ENCODE data around the gene TFR2.

TFR2 gene

GRCh38 chr7:100682228-100682741 lies 40.9 kb upstream of the TFR2 start:
- peak in 1 of 2 experiments; percentile 43 for DNase-seq
- no peak for TF ChIP-seq GATA1 (IDR thresholded peaks at IDR 0.05; ENCODE audit: low read depth, low read length)
- TF ChIP-seq POLR2A (IDR thresholded peaks at IDR 0.05; ENCODE audit: low read length) = no peak

DNA sequence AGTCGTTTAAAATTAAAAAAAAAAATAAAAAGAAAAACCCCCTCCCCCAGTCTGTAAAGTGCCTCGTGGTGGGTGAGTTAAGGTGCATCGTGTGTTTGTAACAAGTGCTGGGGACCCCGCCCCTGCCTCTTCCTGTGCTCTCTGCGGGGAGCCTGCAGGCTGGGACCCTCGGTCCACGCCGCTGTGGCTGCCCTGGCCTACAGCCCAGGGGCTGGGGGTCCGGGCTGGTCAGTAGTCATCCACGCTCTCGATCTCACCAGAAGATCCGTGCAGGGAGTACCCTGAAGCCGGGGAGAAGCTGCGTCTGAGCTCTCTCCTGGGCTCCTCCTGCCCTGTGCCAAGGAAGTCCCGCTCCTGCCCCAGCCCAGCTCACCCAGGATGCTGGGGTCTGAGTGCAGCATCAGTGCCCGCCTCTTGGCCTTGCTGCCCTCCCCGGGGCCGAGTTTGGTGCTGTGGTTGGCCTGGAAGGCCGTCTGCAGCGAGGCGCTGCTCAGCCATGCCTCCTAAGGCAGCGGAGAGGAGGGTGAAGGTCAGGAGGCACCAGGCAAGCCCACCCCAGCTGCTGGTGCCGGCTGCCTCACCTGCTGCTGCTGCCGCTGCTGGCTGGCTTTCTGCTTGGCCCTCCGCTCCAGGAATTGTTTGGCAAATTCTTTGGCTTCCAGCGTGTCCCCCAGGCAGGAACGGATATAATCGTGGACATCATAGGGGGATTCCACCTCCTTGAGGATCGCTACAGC lies 40.3 kb upstream of the TFR2 start:
- no peak for DNase-seq
- TF ChIP-seq GATA1 (IDR thresholded peaks at IDR 0.05; ENCODE audit: low read depth, low read length) = no peak

GRCh38 chr7:100680576-100681271 lies 39.4 kb upstream of the TFR2 start:
- no peak for DNase-seq
- TF ChIP-seq GATA1 (IDR thresholded peaks at IDR 0.05; ENCODE audit: low read depth, low read length) (no peak), POLR2A (IDR thresholded peaks at IDR 0.05; ENCODE audit: low read length) (no peak)

- TF ChIP-seq GATA1 (IDR thresholded peaks at IDR 0.05; ENCODE audit: low read depth, low read length) = no peak
- TF ChIP-seq POLR2A (IDR thresholded peaks at IDR 0.05; ENCODE audit: low read length) = no peak
- DNase-seq = no peak
Measured at GRCh38 chr7:100679927-100680575, 38.7 kb upstream of the TFR2 start.

GRCh38 chr7:100679129-100679926 lies 38.0 kb upstream of the TFR2 start:
- TF ChIP-seq GATA1 (IDR thresholded peaks at IDR 0.05; ENCODE audit: low read depth, low read length) (no peak), POLR2A (IDR thresholded peaks at IDR 0.05; ENCODE audit: low read length) (no peak)
- DNase-seq = no peak

GRCh38 chr7:100678291-100678984 lies 37.1 kb upstream of the TFR2 start:
- TF ChIP-seq GATA1 (IDR thresholded peaks at IDR 0.05; ENCODE audit: low read depth, low read length) (no peak), POLR2A (IDR thresholded peaks at IDR 0.05; ENCODE audit: low read length) (peak; percentile 29)
- no peak for DNase-seq

DNA sequence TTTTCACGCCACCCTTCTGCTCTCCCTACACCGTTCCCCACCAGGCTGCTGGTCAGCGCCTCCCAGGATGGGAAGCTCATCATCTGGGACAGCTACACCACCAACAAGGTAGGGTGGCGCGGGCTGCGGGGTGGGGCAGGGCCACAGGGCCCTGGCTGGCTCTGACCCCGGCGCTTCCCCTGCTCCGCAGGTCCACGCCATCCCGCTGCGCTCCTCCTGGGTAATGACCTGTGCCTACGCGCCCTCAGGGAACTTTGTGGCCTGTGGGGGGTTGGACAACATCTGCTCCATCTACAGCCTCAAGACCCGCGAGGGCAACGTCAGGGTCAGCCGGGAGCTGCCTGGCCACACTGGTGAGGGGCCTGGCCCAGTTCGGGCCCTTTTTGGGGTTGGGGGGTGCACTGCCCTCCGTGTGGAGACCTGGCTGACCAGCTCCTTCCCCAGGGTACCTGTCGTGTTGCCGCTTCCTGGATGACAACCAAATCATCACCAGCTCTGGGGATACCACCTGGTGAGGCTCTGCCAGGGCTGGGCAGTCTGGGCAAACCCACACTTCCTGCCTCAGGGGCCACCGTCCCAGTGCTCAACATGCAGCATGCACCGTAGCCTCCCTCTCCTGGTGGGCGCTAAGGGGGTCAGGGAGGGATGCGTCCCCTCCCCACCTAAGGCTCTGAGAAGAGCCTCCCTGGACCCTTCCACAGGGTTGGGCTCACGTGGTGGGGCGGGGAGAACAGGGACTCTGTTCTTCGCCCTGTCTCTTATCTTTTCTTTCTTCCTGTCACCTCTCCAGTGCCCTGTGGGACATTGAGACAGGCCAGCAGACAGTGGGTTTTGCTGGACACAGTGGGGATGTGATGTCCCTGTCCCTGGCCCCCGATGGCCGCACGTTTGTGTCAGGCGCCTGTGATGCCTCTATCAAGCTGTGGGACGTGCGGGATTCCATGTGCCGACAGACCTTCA lies 36.2 kb upstream of the TFR2 start:
- TF ChIP-seq GATA1 (IDR thresholded peaks at IDR 0.05; ENCODE audit: low read depth, low read length) = no peak
- no peak for DNase-seq

DNA sequence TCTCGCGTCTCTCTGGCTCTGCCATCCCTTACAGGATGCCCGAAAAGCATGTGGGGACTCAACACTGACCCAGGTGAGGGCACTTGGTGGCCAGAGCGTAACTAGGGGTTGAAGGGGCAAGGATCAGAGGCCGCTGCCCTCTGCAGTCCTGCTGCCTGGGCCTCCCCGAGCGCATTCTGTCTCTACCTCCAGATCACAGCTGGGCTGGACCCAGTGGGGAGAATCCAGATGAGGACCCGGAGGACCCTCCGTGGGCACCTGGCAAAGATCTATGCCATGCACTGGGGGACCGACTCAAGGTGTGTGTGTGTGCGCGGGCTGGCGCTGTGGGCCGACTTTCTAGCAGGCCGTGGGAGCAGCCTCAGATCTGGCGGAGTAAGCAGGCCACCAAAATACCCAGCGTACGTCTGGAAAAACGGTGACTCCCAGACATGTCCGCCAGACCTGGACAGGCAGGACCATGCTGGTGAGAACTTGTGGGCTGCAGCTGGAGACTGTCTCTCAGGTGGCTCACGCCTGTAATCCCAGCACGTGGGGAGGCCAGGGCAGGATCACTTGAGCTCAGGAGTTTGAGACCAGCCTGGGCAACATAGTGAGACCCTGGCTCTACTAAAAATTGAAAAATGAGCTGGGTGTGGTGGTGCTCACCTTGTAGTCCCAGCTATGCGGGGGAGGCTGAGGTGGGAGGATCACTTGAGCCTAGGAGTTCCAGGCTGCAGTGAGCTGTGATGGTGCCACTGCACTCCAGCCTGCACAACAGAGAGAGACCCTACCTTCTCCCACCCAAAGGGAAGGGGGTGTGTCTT lies 35.4 kb upstream of the TFR2 start:
- TF ChIP-seq POLR2A (IDR thresholded peaks at IDR 0.05; ENCODE audit: low read length) (no peak), GATA1 (IDR thresholded peaks at IDR 0.05; ENCODE audit: low read depth, low read length) (no peak)
- DNase-seq = no peak

DNA sequence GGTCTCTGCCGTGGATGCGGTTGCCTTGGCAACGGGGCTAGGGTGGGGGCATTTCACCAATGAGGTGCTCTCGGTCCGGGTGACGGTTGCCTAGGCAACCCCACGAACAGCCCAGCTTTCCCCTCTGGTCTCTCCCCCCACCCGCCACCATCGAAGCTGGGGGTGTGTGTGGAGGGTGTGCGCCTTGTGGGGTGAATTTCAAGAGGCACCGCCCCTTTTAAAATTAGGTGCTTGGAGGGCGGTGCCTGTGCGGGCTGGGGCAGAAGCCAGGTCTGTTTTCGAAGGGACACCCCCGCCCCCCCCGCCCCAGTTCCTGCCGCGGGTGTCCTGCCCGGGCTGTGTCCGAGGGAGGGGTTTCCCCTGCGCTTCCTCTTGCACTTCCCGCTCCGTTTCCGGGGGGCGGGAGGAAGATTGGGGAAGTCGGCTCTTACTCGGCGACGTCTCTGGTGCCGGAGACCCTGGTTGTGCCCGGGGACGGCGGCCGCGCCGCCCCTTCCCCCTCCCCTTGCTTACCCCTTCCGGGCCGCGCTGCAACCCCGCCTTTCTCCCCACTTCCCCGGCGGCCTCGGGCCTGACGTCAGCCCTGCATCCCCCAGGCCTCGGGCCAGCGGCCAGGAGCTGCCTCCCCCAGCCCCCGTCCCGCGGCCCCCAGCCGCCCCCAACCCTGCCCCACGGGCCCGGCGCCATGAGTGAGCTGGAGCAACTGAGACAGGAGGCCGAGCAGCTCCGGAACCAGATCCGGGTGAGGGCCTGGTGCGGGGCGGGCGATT lies 34.4 kb upstream of the TFR2 start:
- TF ChIP-seq POLR2A (IDR thresholded peaks at IDR 0.05; ENCODE audit: low read length) (peak; percentile 24), GATA1 (IDR thresholded peaks at IDR 0.05; ENCODE audit: low read depth, low read length) (no peak)
- peak; percentile 88 to 89 for DNase-seq

DNA sequence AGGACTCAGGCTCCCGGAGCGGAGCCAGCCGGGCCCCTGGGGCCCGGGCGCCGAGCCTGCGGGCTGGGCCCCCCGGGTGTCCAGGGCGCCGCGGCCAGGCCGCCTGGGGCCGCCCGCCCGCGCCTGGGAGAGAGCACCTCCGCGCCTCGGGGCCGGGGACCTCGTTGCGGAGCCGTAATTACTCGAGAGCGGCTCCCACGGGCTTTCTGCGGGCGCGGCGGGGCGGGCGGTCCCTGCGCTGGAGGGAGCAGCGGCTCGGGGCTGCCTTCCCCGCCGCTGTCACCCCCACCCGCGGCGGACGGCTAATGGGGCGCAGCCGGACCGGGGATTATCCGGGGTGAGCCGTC lies 33.7 kb upstream of the TFR2 start:
- peak; percentile 64 to 82 for DNase-seq

More for the DNA sequence above, 33.7 kb upstream of the TFR2 start:
- TF ChIP-seq POLR2A (IDR thresholded peaks at IDR 0.05; ENCODE audit: low read length) = no peak
- TF ChIP-seq GATA1 (IDR thresholded peaks at IDR 0.05; ENCODE audit: low read depth, low read length) = no peak

Data from erythroblast (primary cell).